SIG-M5 treated with dmso at 0.1 percent for 504 hours (cell line): ENCODE measurements around the gene LGI2.

ENCODE experiments used
- DNase-seq: peaks from one replicate; lab custom pipeline; 2025; ENCODE audit not compliant: unreplicated experiment; lab: John Stamatoyannopoulos, UW

LGI2 gene

DNA sequence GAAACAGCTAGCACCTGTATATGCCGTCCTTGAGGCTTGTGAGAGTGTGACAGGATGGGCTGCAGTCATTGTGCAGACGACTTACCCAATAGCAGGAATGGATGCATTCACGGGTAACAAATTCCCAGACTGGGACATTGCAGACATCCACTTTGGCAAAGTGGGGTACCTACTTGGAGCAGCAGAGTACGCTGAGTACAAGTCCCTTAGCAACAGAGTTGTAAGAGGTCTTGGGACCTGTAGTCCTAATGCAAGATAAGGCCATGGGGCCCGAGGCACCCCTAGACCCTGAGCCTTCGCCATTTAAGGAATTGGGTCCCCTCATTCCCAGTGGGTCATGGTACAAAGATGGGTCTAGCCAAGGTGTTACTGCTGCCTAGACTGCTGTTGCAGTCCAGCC lies 62.5 kb downstream of the LGI2 start:
- no peak for DNase-seq

DNA sequence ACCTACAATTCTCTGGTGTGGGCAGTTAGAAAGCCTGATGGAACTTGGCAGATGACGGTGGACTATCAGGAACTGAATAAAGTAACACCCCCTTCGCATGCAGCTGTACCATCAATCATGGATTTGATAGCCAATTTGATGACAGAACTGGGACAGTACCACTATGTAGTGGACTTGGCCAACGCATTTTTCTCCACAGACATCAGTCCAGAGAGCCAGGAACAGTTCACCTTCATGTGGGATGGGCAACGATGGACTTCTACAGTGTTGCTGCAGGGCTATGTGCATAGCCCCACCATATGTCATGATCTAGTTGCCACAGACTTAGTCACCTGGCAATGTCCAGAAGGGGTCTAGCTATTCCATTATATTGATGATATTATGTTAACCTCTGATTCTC lies 63.4 kb downstream of the LGI2 start:
- DNase-seq, result no peak

GRCh38 chr4:24966076-24966475 lies 64.7 kb downstream of the LGI2 start:
- DNase-seq, result no peak

- no peak for DNase-seq
Measured at GRCh38 chr4:24965627-24966026, 65.1 kb downstream of the LGI2 start.

DNA sequence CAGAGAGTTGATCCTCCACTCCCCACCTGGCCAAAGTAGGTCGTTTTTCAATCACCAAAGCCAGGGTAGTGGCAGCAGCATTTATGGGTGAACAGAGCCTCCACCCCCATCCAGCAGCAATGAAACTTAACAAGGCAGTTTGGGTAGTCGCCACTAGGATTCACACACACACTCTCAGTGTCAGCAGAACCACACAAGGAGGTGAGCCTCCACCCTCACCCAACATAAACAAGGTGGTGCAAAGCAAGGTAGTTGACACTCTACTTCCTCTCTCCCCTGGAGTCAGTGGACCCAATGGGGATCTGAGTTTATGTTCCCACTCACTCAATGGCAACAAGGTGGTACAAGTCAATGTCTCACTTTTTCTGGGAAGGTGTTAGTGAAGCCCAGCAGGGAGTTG lies 67.5 kb downstream of the LGI2 start:
- no peak for DNase-seq

GRCh38 chr4:24957886-24958285 lies 72.9 kb downstream of the LGI2 start:
- no peak for DNase-seq

DNA sequence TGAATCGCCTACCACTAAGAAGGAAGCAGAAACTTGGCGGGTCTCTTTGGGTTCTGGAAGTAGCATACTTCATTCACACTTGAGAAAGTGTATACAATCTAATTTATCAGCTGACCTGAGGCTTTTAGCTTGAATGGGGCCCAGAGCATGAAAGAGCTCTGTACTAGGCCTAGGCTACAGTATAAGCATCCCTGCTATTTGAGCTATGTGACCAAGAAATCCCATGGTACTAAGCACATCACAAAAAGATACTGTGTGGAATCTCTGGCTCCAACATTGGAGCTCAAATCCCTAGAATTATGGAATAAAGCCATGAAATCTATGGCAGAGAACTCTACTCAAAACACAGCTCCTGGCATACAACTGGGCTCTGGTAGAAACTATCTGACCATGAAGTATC lies 74.0 kb downstream of the LGI2 start:
- DNase-seq, result no peak

DNA sequence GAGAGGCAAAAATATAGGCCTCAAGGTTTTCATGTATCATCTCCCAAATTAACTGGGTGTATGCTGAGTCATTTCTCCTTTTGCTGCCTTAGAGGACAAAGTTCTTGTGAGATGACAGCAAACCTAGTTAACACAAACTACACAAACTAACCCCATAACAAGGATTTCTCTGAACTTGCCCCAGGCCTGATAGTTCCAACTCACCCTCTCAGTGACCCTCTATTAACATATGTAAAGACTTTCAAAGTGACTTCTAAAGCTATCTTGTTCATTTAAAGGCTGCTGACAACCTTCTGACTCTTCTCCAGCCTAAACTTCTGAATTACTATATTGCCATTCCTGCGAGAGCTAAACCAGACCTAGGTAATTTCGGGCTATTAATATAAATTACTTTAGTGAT lies 74.7 kb downstream of the LGI2 start:
- DNase-seq, result no peak

- DNase-seq, result no peak
Measured at GRCh38 chr4:24952667-24953066, 78.1 kb downstream of the LGI2 start.

DNA sequence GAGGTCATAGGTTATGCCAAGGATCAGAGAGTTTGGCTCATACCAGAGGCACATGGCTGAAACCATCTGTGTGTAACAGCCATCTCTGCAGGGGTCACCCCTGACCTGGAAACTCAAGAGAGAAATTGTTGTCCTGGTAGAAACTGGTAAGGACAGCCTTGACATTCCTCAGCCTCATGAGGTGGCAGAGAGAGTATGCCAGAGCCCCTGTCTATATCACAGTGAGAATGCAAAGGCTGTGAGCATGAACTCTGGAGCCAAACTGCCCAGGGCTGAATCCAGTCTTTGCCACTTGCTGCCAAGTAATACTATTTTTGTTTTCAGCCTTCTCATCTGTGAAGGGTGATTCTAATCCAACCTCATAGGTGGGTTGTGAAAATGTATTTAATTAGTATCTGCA lies 80.8 kb downstream of the LGI2 start:
- DNase-seq, result no peak
